Activated naive CD4-positive, alpha-beta T cell treated with anti-CD3 and anti-CD28 coated beads, Interleukin-2, amount 10 ng/mL, durations not matched to agents 5 hours and 36 hours (primary cell): ENCODE measurements around the gene FCRLB. TPM values are rescaled to one million over a fixed set of nuclear protein-coding genes. Genes with fewer than 3 reads are reported as not detected.

Experiments
- total RNA-seq, 2 experiments: library from RNA; stranded (reverse); gene quantifications; one replicate each; pipeline ENCODE4 v1.2.3, GENCODE V29; 2021

Gene FCRLB
- total RNA-seq = under 1 TPM; 0.39 to 0.53 TPM

GRCh38 chr1:161720956-161721737 lies at the start of gene FCRLB:
TSS of gene FCRLB (plus strand) at chr1:161721544. CDS start at chr1:161722673, 1,129 bp downstream.

DNA sequence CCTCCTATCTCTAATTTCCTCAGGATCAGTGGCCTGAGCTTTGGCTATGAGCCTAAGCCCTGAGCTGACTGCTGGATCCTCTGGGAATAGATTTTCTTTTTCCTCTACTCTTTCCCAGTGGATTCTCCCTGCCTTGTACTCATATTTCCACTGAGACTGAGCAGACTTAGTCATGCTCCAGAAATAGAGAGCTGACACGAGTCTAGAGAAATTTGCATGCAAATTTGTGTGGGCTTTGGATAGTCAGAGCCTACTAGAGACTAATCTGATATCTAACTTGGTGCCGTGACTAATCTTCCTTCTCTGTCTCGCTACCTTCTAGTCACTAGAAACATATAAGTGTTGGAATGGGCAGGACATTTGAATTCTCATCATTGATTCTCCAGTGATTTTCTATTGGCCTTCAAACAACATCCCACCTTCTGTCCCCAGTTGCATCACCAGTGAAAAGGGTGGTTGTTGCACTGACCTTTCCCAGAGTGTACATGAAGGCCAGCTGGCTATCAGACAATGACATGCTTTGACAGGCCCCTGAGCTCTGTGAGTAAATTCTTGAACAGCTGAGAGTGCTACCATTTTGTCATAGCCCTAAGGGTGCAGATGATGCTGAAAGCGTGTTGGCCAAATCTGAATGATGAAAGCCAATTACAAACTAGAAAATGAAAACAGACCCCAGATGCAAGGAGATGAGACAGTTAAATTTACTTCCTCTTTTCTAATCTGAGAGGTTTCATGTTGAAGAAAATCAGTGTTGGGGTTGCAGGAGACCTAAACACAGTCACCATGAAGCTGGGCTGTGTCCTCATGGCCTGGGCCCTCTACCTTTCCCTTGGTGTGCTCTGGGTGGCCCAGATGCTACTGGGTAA lies 14.6 kb upstream of the FCRLB start, which contains the start of gene FCRLA:
TSS of gene FCRLA (plus strand) at position 748 of the 866 bp plus-strand sequence. CDS start at position 784, 36 bp downstream.

DNA sequence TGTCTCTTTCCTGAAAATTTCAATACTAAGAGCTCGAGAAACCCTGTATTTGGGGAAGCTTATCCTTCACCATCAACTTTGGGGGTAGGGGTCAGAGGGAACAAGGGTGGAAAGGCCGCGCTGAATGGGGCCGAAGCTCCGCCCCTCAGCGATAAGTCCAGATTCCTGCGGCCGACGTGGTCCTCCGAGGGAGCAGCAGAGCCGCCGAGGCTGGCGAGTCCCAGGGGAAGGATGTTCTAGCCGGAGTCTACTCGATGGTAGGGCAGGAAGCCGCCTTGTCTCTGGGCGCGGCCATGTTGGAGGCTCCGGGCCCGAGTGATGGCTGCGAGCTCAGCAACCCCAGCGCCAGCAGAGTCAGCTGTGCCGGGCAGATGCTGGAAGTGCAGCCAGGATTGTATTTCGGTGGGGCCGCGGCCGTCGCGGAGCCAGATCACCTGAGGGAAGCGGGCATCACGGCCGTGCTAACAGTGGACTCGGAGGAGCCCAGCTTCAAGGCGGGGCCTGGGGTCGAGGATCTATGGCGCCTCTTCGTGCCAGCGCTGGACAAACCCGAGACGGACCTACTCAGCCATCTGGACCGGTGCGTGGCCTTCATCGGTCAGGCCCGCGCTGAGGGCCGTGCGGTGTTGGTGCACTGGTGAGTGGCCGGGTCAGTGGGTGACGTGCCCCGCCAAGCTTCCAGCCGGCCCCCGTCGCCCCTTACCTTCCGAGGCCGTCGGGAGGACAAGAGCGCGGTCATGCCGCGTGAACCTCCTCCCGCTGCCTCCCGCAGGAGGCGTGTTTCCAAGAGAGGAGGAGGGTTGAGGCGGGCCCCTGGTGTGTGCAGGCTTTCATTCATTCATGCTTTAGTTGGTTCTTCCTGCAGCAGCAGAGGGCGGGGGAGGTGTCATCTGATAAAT lies 28.4 kb downstream of the FCRLB start, which contains the start of gene DUSP12:
TSS of gene DUSP12 (plus strand) at position 278 of the 899 bp plus-strand sequence. CDS start at position 294, 16 bp downstream.

DNA sequence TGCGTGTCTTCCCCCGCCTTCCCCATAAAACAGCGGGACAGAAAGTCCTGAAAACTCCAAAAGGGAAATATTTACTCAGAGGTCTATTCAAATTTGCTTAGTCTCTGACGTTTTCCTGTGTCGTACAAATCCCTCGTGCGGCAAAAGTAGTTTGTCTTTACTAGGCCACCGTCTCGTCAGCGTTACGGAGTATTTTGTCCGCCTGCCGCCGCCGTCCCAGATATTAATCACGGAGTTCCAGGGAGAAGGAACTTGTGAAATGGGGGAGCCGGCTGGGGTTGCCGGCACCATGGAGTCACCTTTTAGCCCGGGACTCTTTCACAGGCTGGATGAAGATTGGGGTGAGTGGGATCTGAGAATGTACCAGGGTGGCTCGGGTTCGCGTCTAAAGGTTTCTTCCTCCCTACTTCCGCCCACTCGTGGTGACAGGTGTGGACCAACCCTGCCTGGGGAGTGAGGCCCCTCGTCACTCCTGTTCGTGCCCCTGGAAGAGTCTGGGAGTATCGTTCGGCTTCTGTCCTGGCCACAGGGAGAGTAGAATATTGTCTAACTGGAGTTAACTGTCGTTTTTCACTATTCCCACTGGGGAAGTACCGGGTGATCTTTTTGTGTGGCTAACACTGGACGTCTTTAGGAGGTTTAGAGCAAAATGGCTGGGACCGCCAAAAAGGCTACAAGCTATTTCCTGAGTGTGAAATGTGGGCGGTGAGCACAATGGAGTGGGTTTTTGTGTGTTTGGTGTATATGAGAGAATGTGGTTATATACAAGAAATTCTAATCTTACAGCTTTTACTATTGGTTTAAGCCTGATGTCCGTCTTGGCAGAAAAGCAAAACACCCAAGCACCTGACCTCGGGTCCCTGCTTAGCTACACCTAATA lies 45.0 kb downstream of the FCRLB start, which contains the start of gene ATF6:
TSS of gene ATF6 (plus strand) at position 219 of the 880 bp plus-strand sequence. CDS start at position 260, 41 bp downstream.

Other genes starting within 250 kb of the FCRLB start
- not detected for gene FCGR2A, start 216.1 kb upstream of the FCRLB start, total RNA-seq
- gene HSPA6, start 197.0 kb upstream of the FCRLB start, total RNA-seq = under 1 TPM; 0.10 to 0.12 TPM
- gene FCGR3A, start 171.7 kb upstream of the FCRLB start, total RNA-seq = 1 to 10 TPM in 1 of 2 experiments, under 1 TPM in 1; 0.55 to 1.1 TPM
- gene FCGR3B, start 90.4 kb upstream of the FCRLB start, total RNA-seq = not detected
- gene FCGR2B, start 58.4 kb upstream of the FCRLB start, total RNA-seq = not detected
- not detected for gene FCRLA, start 14.3 kb upstream of the FCRLB start, total RNA-seq
- gene DUSP12, start 28.2 kb downstream of the FCRLB start, total RNA-seq = 10 to 100 TPM; 19.8 to 21.8 TPM
- gene ATF6, start 44.8 kb downstream of the FCRLB start, total RNA-seq = 10 to 100 TPM; 18.8 to 19.3 TPM